GM18867 (cell line): ENCODE measurements around the gene CYP4A22.
"Not testable (repeated sequence)": the region's sequence is repeated elsewhere in the genome, so short reads cannot be mapped to it uniquely, and the experiment has no call there.

Source experiments
- ATAC-seq: cut with Tn5 transposase; IDR thresholded peaks from one replicate; pipeline ENCODE4 v1.9.1; 2021; ENCODE audit warnings: mild to moderate bottlenecking, moderate library complexity; ENCODE audit not compliant: unreplicated experiment

Gene CYP4A22

GRCh38 chr1:47149162-47149561 lies 11.9 kb downstream of the CYP4A22 start:
- not testable (repeated sequence) for ATAC-seq

DNA sequence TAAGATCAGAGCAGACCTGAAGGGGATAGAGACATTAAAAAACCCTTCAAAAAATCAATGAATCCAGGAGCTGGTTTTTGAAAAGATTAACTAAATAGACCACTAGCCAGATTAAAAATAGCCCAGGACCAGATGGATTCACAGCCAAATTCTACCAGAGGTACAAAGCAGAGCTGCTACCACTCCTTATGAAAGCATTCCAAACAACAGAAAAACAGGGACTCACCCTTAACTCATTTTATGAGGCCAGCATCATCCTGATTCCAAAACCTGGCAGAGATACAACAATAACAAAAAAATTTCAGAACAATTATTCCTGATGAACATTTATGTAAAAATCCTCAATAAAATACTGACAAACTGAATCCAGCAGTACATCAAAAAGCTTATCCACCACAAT lies 19.2 kb downstream of the CYP4A22 start:
- ATAC-seq: not testable (repeated sequence)

GRCh38 chr1:47157957-47158356 lies 20.7 kb downstream of the CYP4A22 start:
- not testable (repeated sequence) for ATAC-seq

GRCh38 chr1:47160716-47161115 lies 23.5 kb downstream of the CYP4A22 start:
- no peak for ATAC-seq

GRCh38 chr1:47161298-47162040 lies 24.2 kb downstream of the CYP4A22 start:
- peak; percentile 68 for ATAC-seq

GRCh38 chr1:47164552-47164951 lies 27.3 kb downstream of the CYP4A22 start:
- no peak for ATAC-seq

DNA sequence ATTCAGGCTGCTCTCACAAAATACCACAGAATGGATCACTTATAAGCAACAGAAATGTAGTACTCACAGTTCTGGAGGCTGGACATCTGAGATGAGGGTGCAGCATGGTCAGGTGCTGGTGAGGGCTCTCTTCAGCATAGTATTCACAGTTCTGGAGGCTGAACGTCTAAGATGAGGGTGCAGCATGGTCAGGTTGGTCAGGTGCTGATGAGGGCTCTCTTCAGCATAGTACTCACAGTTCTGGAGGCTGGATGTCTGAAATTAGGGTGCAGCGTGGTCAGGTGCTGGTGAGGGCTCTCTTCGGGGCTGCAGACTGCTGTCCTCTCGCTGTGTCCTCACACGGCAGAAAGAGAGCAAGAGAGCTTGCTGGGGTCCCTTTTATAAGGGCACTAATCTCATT lies 35.5 kb downstream of the CYP4A22 start:
- no peak for ATAC-seq

GRCh38 chr1:47174656-47175020 lies 37.4 kb downstream of the CYP4A22 start:
- no peak for ATAC-seq

GRCh38 chr1:47175227-47175934 lies 38.1 kb downstream of the CYP4A22 start:
- ATAC-seq: peak; percentile 42

DNA sequence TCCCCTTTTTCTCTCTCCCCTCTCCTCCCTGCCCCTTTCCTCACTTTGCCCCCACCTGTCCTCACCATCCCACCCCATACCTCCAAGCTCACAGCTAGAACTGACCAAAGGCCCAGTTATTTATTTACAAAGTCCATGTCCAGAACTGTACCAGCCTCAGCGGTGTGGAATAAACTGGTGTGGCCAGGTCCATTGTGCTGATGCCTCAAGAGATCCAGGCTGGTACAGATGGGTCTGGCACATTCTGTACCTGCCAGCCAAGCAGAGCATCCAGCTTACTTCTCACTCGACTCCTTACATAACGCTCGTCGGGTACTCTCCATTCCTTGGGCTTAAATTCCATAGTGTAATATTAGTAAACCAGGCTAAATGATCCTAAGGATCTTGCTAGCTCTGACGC lies 40.8 kb downstream of the CYP4A22 start:
- ATAC-seq: no peak

GRCh38 chr1:47178654-47179016 lies 41.4 kb downstream of the CYP4A22 start:
- no peak for ATAC-seq

- peak; percentile 88 for ATAC-seq
Measured at GRCh38 chr1:47179017-47179987, 42.1 kb downstream of the CYP4A22 start.

- ATAC-seq: no peak
Measured at GRCh38 chr1:47179988-47180563, 42.8 kb downstream of the CYP4A22 start.

DNA sequence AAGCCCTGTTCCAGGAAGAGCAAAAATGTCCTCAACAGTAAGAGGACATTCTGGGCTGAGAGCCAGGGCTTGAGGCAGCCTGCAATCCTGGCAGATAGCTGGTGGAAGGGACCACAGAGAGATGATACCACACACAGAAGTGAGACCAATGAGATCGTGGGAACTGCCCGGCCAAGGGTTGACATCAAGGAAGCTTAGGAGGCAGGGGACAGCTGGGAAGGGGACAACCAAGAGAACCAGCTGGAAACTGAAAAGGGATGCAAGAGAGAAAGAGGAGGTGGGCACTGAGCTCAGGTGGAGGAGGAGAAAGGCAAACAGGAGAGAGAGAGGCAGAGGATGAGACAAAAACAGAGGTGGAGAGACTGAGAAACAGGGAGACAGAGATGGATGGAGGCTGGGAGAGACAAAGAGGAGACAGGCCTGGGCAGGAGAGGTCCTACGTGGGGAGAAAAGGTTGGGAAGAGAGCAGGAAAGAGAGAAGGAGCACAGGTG lies 43.4 kb downstream of the CYP4A22 start:
- ATAC-seq: no peak

GRCh38 chr1:47181095-47181954 lies 44.1 kb downstream of the CYP4A22 start:
- ATAC-seq: no peak

DNA sequence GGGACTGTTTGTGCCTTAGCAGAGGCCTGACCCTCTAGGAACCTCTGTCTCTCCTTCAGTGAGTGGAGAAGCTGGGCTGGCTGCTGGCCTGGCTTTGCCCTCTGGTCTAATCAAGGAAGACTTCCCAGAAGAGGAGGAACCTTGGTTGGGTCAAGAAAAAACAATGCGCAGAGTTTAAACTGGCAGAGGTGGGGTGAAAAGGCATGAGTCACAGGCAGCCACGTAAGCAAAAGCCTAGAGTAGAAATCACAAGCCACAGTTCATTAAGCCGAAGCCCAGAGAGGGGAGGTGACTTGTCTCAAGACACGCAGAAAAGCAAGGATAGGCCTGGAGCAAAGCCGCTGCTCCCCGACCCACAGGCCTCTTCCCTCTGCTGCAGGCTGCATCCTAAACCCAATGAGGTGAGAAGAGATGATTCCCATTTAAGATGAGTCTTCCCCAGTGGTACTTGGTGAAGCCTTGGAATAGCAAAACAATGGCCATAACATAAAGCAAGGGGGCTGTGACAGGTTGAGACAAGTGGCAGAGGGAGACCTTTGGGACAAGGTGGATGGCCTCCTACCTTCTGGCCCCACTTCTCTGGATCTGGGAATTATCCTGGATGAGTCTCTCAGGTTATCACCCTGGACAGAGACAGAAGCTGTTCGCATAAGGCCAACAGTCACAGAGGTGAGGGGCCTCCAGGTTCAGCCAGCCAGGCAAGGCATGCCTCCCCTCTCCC lies 44.9 kb downstream of the CYP4A22 start:
- no peak for ATAC-seq

DNA sequence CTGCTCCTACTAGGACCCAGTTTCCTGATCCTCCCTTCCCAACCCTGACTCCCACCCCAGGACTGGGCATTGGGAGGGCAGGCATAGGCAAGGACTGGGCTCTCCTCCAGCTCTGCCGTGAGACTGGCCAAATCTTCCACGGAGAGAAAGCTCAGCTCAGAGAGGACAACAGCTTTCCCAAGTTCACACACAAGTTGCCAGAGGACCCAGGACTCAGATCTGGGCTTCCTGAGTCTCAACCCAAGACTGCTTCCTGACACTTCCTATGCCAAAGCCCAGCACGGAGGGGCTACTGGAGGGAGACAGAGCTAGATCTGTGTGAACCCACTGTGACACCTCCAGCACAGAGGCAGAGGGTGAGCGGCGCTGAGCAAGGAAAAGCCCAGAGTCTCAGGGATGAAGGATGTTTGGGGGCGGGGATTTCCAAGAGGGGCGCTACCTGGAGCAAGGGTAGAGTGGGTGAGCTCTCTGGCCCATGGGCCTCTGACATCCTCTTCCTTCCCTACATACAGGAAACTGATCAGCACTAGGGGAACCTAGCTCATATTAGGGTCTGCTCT lies 45.5 kb downstream of the CYP4A22 start:
- no peak for ATAC-seq

GRCh38 chr1:47183308-47184089 lies 46.3 kb downstream of the CYP4A22 start:
- ATAC-seq: no peak
